Neural progenitor cell (in vitro differentiated cells): ENCODE results near the gene APH1B. TPM values are rescaled to one million over a fixed set of nuclear protein-coding genes. Genes with fewer than 3 reads are reported as not detected.

Experiments used
- DNase-seq: peaks from one replicate; pipeline ENCODE4 v3.0.0-alpha.2; 2016; ENCODE audit warnings: low spot score
- H2AFZ ChIP-seq: fragments of 200-600 bp; sonication (generic); replicated peaks from 2 replicates; pipeline ENCODE4 v1.6.1; 2016; ENCODE audit warnings: antibody characterized with exemption
- H3F3A ChIP-seq: fragments of 200-600 bp; sonication (generic); 2 replicates; pipeline ENCODE4 v1.6.1; 2016; ENCODE audit warnings: antibody characterized with exemption, low read depth
- H3K27ac ChIP-seq: fragments of 200-600 bp; sonication (generic); 2 replicates; pipeline ENCODE4 v1.5.1; 2016; ENCODE audit warnings: mild to moderate bottlenecking
- H3K27me3 ChIP-seq: fragments of 200-600 bp; sonication (generic); 2 replicates; pipeline ENCODE4 v1.6.1; 2016; ENCODE audit warnings: mild to moderate bottlenecking, moderate library complexity
- H3K36me3 ChIP-seq: fragments of 200-600 bp; sonication (generic); 2 replicates; pipeline ENCODE4 v1.5.1; 2016
- H3K4me1 ChIP-seq: fragments of 200-600 bp; sonication (generic); 2 replicates; pipeline ENCODE4 v1.6.1; 2016; ENCODE audit warnings: mixed run types
- H3K4me2 ChIP-seq: fragments of 200-600 bp; sonication (generic); 2 replicates; pipeline ENCODE4 v1.6.1; 2016
- H3K4me3 ChIP-seq: fragments of 200-600 bp; sonication (generic); 2 replicates; pipeline ENCODE4 v1.5.1; 2016
- H3K79me2 ChIP-seq: fragments of 200-600 bp; sonication (generic); 2 replicates; pipeline ENCODE4 v1.6.1; 2016; ENCODE audit warnings: low read depth
- H3K9ac ChIP-seq: fragments of 200-600 bp; sonication (generic); 2 replicates; pipeline ENCODE4 v1.6.1; 2016
- H3K9me3 ChIP-seq: fragments of 200-600 bp; sonication (generic); 2 replicates; pipeline ENCODE4 v1.5.1; 2016; ENCODE audit warnings: low read depth
- H4K20me1 ChIP-seq: fragments of 200-600 bp; sonication (generic); 2 replicates; pipeline ENCODE4 v1.6.1; 2016; ENCODE audit warnings: low read depth
- H3K27ac Mint-ChIP-seq: 3 replicates; pipeline ENCODE4 v1.8.0; 2021; ENCODE audit warnings: mixed read lengths
- H3K27me3 Mint-ChIP-seq: 2 replicates; pipeline ENCODE4 v1.8.0; 2022; ENCODE audit warnings: low read depth, mild to moderate bottlenecking, inconsistent platforms, moderate library complexity, mixed read lengths; ENCODE audit not compliant: insufficient read depth
- H3K36me3 Mint-ChIP-seq: 3 replicates; pipeline ENCODE4 v1.8.0; 2021; ENCODE audit warnings: mixed read lengths
- H3K4me1 Mint-ChIP-seq: 3 replicates; pipeline ENCODE4 v1.8.0; 2021; ENCODE audit warnings: mixed read lengths
- H3K4me3 Mint-ChIP-seq: 3 replicates; pipeline ENCODE4 v1.8.0; 2021; ENCODE audit warnings: mild to moderate bottlenecking, moderate library complexity, mixed read lengths
- H3K9me3 Mint-ChIP-seq: 3 replicates; pipeline ENCODE4 v1.8.0; 2020; ENCODE audit warnings: mixed read lengths
- EZH2 ChIP-seq: fragments of 200-600 bp; sonication (generic); IDR thresholded peaks from 2 replicates; pipeline ENCODE4 v1.6.1; 2017; ENCODE audit warnings: antibody characterized with exemption, mild to moderate bottlenecking, moderate library complexity
- EZH2phosphoT487 ChIP-seq: fragments of 200-600 bp; sonication (generic); IDR thresholded peaks from 2 replicates; pipeline ENCODE4 v1.6.1; 2017; ENCODE audit warnings: antibody characterized with exemption
- total RNA-seq: library from RNA; depleted of rRNA; stranded (reverse); fragments of >200 nt; gene quantifications from 2 replicates; pipeline ENCODE4 v1.2.3, GENCODE V29; 2015; ENCODE audit warnings: low replicate concordance
- TF ChIP-seq, protein P1 (sequence below): fragments of 200-600 bp; sonication (generic); IDR thresholded peaks from 2 replicates; pipeline ENCODE4 v1.5.1; 2017; ENCODE audit warnings: antibody characterized with exemption, mild to moderate bottlenecking

Gene APH1B
- total RNA-seq, 1 donor from 2014 or later, result 4.0 TPM

DNA sequence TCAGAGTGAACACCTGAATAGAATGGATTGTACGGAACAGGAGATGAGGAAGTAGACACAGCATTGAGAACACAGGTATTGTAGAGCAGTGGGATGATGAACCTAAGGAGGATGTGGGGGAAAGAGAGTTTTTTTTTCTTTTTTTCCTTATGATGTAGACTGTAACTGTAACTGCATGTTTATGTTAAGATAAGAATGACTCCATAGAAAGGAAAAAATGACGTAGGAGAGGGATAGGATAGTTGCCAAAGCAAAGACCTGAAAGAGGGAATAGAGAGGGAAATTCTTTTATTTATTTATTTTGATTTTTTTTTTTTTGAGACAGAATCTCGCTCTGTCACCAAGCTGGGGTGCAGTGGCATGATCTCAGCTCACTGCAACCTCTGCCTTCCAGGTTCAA is 33.2 kb downstream of the APH1B start:
- Histone ChIP-seq H3F3A (peaks cover 9% of the 10 kb centered on the region), H3K27ac (no peak overlapping the region), H3K36me3 (no peaks in the 10 kb centered on the region), H3K9ac (no peak overlapping the region), H3K79me2 (no peaks in the 10 kb centered on the region), H3K9me3 (no peaks in the 10 kb centered on the region), H2AFZ (no peak overlapping the region), H3K4me3 (no peak overlapping the region), H4K20me1 (no peaks in the 10 kb centered on the region), H3K4me2 (no peak overlapping the region), H3K4me1 (peaks cover 14% of the 10 kb centered on the region), H3K27me3 (no peaks in the 10 kb centered on the region)
- H3K36me3 Mint-ChIP-seq, result no peaks in the 10 kb centered on the region
- TF ChIP-seq EZH2phosphoT487 (no peak), EZH2 (no peak)
- TF ChIP-seq, protein P1, sequence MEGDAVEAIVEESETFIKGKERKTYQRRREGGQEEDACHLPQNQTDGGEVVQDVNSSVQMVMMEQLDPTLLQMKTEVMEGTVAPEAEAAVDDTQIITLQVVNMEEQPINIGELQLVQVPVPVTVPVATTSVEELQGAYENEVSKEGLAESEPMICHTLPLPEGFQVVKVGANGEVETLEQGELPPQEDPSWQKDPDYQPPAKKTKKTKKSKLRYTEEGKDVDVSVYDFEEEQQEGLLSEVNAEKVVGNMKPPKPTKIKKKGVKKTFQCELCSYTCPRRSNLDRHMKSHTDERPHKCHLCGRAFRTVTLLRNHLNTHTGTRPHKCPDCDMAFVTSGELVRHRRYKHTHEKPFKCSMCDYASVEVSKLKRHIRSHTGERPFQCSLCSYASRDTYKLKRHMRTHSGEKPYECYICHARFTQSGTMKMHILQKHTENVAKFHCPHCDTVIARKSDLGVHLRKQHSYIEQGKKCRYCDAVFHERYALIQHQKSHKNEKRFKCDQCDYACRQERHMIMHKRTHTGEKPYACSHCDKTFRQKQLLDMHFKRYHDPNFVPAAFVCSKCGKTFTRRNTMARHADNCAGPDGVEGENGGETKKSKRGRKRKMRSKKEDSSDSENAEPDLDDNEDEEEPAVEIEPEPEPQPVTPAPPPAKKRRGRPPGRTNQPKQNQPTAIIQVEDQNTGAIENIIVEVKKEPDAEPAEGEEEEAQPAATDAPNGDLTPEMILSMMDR, result no peak
- H3K9me3 Mint-ChIP-seq, result no peaks in the 10 kb centered on the region
- no peak overlapping the region for H3K4me3 Mint-ChIP-seq
- peaks cover 9% of the 10 kb centered on the region for H3K27me3 Mint-ChIP-seq
- peaks cover 12% of the 10 kb centered on the region for H3K4me1 Mint-ChIP-seq
- no peak overlapping the region for H3K27ac Mint-ChIP-seq
- no peak for DNase-seq

DNA sequence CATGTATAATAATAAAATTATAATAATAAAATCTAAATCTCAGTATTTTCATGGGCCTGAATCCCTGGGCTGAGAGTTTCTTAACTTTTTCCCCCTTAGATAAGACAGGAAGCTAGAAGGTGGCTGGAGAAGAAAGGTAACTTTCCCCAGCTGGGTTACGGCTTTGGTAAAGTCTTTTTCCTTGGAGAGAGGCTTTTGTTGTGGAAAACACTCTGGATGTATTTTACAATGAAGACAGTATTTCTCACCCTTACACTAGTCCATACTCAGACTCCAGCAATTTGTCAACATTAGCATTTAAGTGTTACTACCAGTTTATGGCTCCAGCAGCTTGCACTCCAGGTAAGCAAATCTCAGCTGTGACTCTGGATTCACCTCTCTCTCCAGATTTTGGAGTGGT is 34.9 kb downstream of the APH1B start:
- Histone ChIP-seq H3K27me3 (no peaks in the 10 kb centered on the region), H3K36me3 (no peaks in the 10 kb centered on the region), H3K4me2 (peak overlapping the region; percentile 15), H2AFZ (no peak overlapping the region), H3K9ac (no peak overlapping the region), H3K79me2 (no peaks in the 10 kb centered on the region), H3K4me3 (no peak overlapping the region), H3K9me3 (no peaks in the 10 kb centered on the region), H3K4me1 (peaks cover 14% of the 10 kb centered on the region), H3K27ac (no peak overlapping the region), H3F3A (peaks cover 9% of the 10 kb centered on the region), H4K20me1 (no peaks in the 10 kb centered on the region)
- H3K36me3 Mint-ChIP-seq, result peaks cover under 1% of the 10 kb centered on the region
- TF ChIP-seq EZH2phosphoT487, result no peak
- no peak for TF ChIP-seq EZH2
- TF ChIP-seq, protein P1, result no peak
- no peak overlapping the region for H3K27ac Mint-ChIP-seq
- no peak overlapping the region for H3K4me3 Mint-ChIP-seq
- H3K27me3 Mint-ChIP-seq, result peaks cover 7% of the 10 kb centered on the region
- no peak for DNase-seq
- peaks cover 12% of the 10 kb centered on the region for H3K4me1 Mint-ChIP-seq
- peaks cover 1% of the 10 kb centered on the region for H3K9me3 Mint-ChIP-seq

DNA sequence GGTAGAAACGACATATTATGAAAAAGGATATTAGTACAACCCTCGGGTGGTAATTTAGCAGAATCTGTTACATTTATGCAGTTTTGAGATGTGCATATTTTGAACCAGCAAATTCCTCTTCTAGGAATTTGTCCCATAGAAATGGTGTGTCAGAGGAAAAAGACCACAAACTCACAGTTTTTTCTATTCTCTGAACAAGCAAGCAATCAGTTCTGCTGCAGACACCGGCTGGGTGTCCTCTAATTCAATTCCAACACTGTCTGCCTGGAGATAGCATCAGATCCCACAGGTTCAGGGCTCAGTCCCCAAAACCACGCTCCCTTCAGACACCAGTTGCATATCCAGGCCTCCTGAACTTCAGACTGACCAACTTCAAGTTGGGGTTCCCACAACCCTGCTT is 36.4 kb downstream of the APH1B start:
- no peak for DNase-seq
- no peak overlapping the region for H2AFZ ChIP-seq

More for the DNA sequence above, 36.4 kb downstream of the APH1B start:
- H3K27ac ChIP-seq, result no peak overlapping the region
- H3K36me3 ChIP-seq, result no peaks in the 10 kb centered on the region
- H3K9me3 Mint-ChIP-seq, result peaks cover 3% of the 10 kb centered on the region
- H3K27ac Mint-ChIP-seq, result no peak overlapping the region
- no peaks in the 10 kb centered on the region for H4K20me1 ChIP-seq
- H3K4me3 ChIP-seq, result no peak overlapping the region
- no peak overlapping the region for H3K9ac ChIP-seq
- no peak for TF ChIP-seq EZH2phosphoT487
- TF ChIP-seq, protein P1, result no peak
- no peak for TF ChIP-seq EZH2
- no peaks in the 10 kb centered on the region for H3K27me3 ChIP-seq
- peaks cover 10% of the 10 kb centered on the region for H3K27me3 Mint-ChIP-seq
- peaks cover 2% of the 10 kb centered on the region for H3K36me3 Mint-ChIP-seq
- peaks cover 14% of the 10 kb centered on the region for H3K4me1 ChIP-seq
- H3K9me3 ChIP-seq, result no peaks in the 10 kb centered on the region
- no peaks in the 10 kb centered on the region for H3K79me2 ChIP-seq
- H3K4me2 ChIP-seq, result no peak overlapping the region
- peaks cover 9% of the 10 kb centered on the region for H3F3A ChIP-seq
- H3K4me1 Mint-ChIP-seq, result peaks cover 12% of the 10 kb centered on the region
- no peak overlapping the region for H3K4me3 Mint-ChIP-seq
